IMR-90 (cell line): ENCODE data around the gene EED. TPM values are rescaled to one million over a fixed set of nuclear protein-coding genes. Genes with fewer than 3 reads are reported as not detected.

ENCODE experiments used
- ATAC-seq: fragments of 200-7000 bp; cut with Tn5 transposase; 2 replicates; pipeline ENCODE4 v1.9.1; 2020; ENCODE audit warnings: low read depth, mild to moderate bottlenecking, moderate library complexity
- BruUV-seq: library from RNA; stranded (reverse); fragments of 400-500 nt; replicated peaks from 2 replicates; lab custom pipeline; 2021; lab: Mats Ljungman, UMichigan
- CTCF ChIA-PET: fragments of 300-600 bp; formaldehyde crosslinking; extraction: SDS; loops from one replicate; lab custom pipeline; 2021; ENCODE audit warnings: antibody characterized with exemption; lab: Yijun Ruan, JAX
- POLR2A ChIA-PET: fragments of 300-600 bp; sonication (Branson Sonifier 250); formaldehyde crosslinking; loops from one replicate; lab custom pipeline; 2022; ENCODE audit warnings: antibody characterized with exemption; ENCODE audit not compliant: unreplicated experiment; lab: Charles Lee
- DNase-seq: peaks from one replicate; pipeline ENCODE4 v3.0.0; 2013
- H2AFZ ChIP-seq: replicated peaks from 2 replicates; pipeline ENCODE3; 2013; ENCODE audit warnings: low read length, mild to moderate bottlenecking; ENCODE audit not compliant: poor library complexity
- H2AK5ac ChIP-seq: 2 replicates; pipeline ENCODE4 v1.6.1; 2013; ENCODE audit warnings: low read depth, low read length, inconsistent platforms
- H2AK9ac ChIP-seq: replicated peaks from 2 replicates; pipeline ENCODE3; 2013; ENCODE audit warnings: mild to moderate bottlenecking, low read depth, low read length, moderate library complexity; ENCODE audit not compliant: poor library complexity
- H2BK120ac ChIP-seq: 2 replicates; pipeline ENCODE4 v1.6.1; 2013; ENCODE audit warnings: low read depth, low read length, inconsistent platforms
- H2BK15ac ChIP-seq: 3 replicates; pipeline ENCODE4 v1.6.1; 2013; ENCODE audit warnings: low read depth, low read length, inconsistent platforms
- H2BK20ac ChIP-seq: 2 replicates; pipeline ENCODE4 v1.6.1; 2013; ENCODE audit warnings: low read depth, mild to moderate bottlenecking, inconsistent platforms, low read length, moderate library complexity
- H2BK5ac ChIP-seq: 2 replicates; pipeline ENCODE4 v1.6.1; 2013; ENCODE audit warnings: mild to moderate bottlenecking, low read depth, low read length, inconsistent platforms; ENCODE audit not compliant: poor library complexity, severe bottlenecking
- H3K14ac ChIP-seq: replicated peaks from 2 replicates; pipeline ENCODE4 v1.6.1; 2013; ENCODE audit warnings: low read depth, low read length, inconsistent platforms
- H3K18ac ChIP-seq: 2 replicates; pipeline ENCODE4 v1.6.1; 2013; ENCODE audit warnings: low read depth, low read length, control low read depth
- H3K23ac ChIP-seq: 2 replicates; pipeline ENCODE4 v1.6.1; 2013; ENCODE audit warnings: low read depth, low read length, inconsistent platforms
- H3K27ac ChIP-seq: 2 replicates; pipeline ENCODE4 v1.5.1; 2013; ENCODE audit warnings: mild to moderate bottlenecking, control low read depth, low read length; ENCODE audit not compliant: insufficient read depth
- H3K27me3 ChIP-seq: 2 replicates; pipeline ENCODE4 v1.6.1; 2013; ENCODE audit warnings: low read length; ENCODE audit not compliant: control insufficient read depth, insufficient read depth
- H3K36me3 ChIP-seq: 2 replicates; pipeline ENCODE4 v1.6.1; 2013; ENCODE audit warnings: low read length, mixed read lengths; ENCODE audit not compliant: control insufficient read depth, insufficient read depth
- H3K4ac ChIP-seq: 2 replicates; pipeline ENCODE4 v1.6.1; 2013; ENCODE audit warnings: low read depth, low read length, inconsistent platforms
- H3K4me1 ChIP-seq: 2 replicates; pipeline ENCODE4 v1.6.1; 2013; ENCODE audit warnings: low read length, mixed read lengths; ENCODE audit not compliant: control insufficient read depth, insufficient read depth
- H3K4me2 ChIP-seq: 2 replicates; pipeline ENCODE4 v1.6.1; 2013; ENCODE audit warnings: low read depth, mild to moderate bottlenecking, control low read depth, low read length, moderate library complexity
- H3K4me3 ChIP-seq: 2 replicates; pipeline ENCODE4 v1.5.1; 2013; ENCODE audit warnings: low read depth, mild to moderate bottlenecking, control low read depth, low read length, moderate library complexity; ENCODE audit not compliant: insufficient read depth
- H3K56ac ChIP-seq: 2 replicates; pipeline ENCODE4 v1.6.1; 2013; ENCODE audit warnings: low read length, inconsistent platforms; ENCODE audit not compliant: insufficient read depth; ENCODE audit errors: extremely low read depth
- H3K79me1 ChIP-seq, 2 experiments: 2 replicates each; pipeline ENCODE4 v1.6.1; 2013; ENCODE audit warnings: low read length in 2 of 2, inconsistent platforms in 1 of 2, low read depth in 1 of 2
- H3K9ac ChIP-seq: 2 replicates; pipeline ENCODE4 v1.6.1; 2013; ENCODE audit warnings: low read depth, low read length, control low read depth
- H3K9me1 ChIP-seq: 2 replicates; pipeline ENCODE4 v1.6.1; 2013; ENCODE audit warnings: low read length, inconsistent platforms; ENCODE audit not compliant: insufficient read depth
- H3K9me3 ChIP-seq: 2 replicates; pipeline ENCODE4 v1.6.1; 2013; ENCODE audit warnings: low read length; ENCODE audit not compliant: control insufficient read depth, insufficient read depth
- H4K20me1 ChIP-seq: 2 replicates; pipeline ENCODE4 v1.6.1; 2013; ENCODE audit warnings: low read length, inconsistent platforms; ENCODE audit not compliant: insufficient read depth
- H4K5ac ChIP-seq: 2 replicates; pipeline ENCODE4 v1.6.1; 2013; ENCODE audit warnings: mild to moderate bottlenecking, low read depth, low read length, control low read depth
- H4K8ac ChIP-seq, 2 experiments: 2 replicates each; pipeline ENCODE4 v1.6.1; 2013; ENCODE audit warnings: low read depth in 2 of 2, low read length in 2 of 2, control low read depth in 1 of 2, inconsistent platforms in 1 of 2
- H4K91ac ChIP-seq: 2 replicates; pipeline ENCODE4 v1.6.1; 2013; ENCODE audit warnings: low read depth, low read length, inconsistent platforms; ENCODE audit not compliant: insufficient read depth
- MAFK ChIP-seq: IDR thresholded peaks from 2 replicates; pipeline ENCODE4 v1.6.1; 2012; ENCODE audit warnings: low read depth, low read length, improper control_type of control experiment
- MXI1 ChIP-seq: IDR thresholded peaks from 2 replicates; pipeline ENCODE4 v1.6.1; 2012; ENCODE audit warnings: low read depth, mild to moderate bottlenecking, low read length, moderate library complexity, borderline replicate concordance
- WGBS, 2 experiments: methylation state at CpG; one replicate each; pipeline versions ENCODE4 v1.1.5 to v1.1.7; 2013; ENCODE audit warnings: missing lambda C conversion rate in 2 of 2; ENCODE audit not compliant: insufficient read length in 1 of 2; ENCODE audit errors: extremely low coverage in 2 of 2; 5-methylcytosine and 5-hydroxymethylcytosine counted together
- dilution Hi-C: fragments of 300-500 bp; cut with HindIII; formaldehyde crosslinking; loops from one replicate; pipeline ENCODE4 v1.14.3; 2018; ENCODE audit warnings: low sequenced_read_pairs; ENCODE audit not compliant: unreplicated experiment
- in situ Hi-C: fragments of 300-500 bp; cut with MboI; formaldehyde crosslinking; loops from 3 replicates; pipeline ENCODE4 v1.14.3; 2019; ENCODE audit warnings: low sequenced_read_pairs, inconsistent platforms, mixed read lengths
- intact Hi-C: fragments of 100-400 bp; cut with micrococcal nuclease; formaldehyde crosslinking; loops from 2 replicates; pipeline ENCODE4 v1.10.0; 2022
- polyA plus RNA-seq, 3 experiments: library from polyadenylated mRNA; depleted of rRNA; stranded (reverse); fragments of >200 nt; gene quantifications; 2 replicates each; pipeline ENCODE4 v1.2.3, GENCODE V29; 2012; ENCODE audit warnings: low replicate concordance in 1 of 3
- total RNA-seq: library from RNA; depleted of rRNA; stranded (reverse); fragments of >200 nt; gene quantifications from 2 replicates; pipeline ENCODE4 v1.2.3, GENCODE V29; 2012

Gene EED
- total and polyA plus RNA-seq, 2 of the 4 experiments (the other 2 are of a cell fraction) = 11.1 to 11.5 TPM

DNA sequence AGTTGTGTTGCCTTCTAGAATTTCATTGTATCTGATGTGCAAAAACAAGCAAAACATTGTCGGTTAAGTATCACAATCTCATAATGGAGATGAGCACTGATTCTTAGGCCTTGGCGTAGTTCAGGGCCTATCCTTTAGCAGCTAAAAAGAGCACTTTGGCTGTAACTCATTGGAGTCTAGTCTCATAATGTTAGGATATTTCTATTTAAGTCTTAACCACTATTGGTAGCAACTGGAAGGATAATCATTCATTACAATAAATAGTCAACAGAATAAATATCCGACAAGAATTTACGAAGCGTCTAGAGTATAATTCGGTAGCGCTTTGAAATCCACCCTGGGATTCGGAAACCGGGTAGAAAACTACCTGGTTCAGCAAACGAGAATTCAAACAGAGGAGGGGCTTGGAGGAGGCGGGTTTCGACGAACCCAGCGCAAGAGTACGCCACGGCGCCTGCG lies 461 bp upstream of the EED start:
- peak; percentile 85 for ATAC-seq
- H4K20me1 ChIP-seq = peaks cover 32% of the 10 kb centered on the region
- H3K79me1 ChIP-seq = peaks cover 3 to 23% of the 10 kb centered on the region in 2 experiments; a peak in 3 of 4 replicates
- dilution Hi-C loops = no loop called here
- TF ChIP-seq MXI1 (no peak), MAFK (peak; percentile 30; the same call in 1 of the 2 replicates)
- peak overlapping the region; percentile 44; the same call in 1 of the 2 replicates for H3K9ac ChIP-seq
- POLR2A ChIA-PET = no interaction called here
- no peak overlapping the region for H2BK20ac ChIP-seq
- H3K23ac ChIP-seq = no peak overlapping the region
- no peak overlapping the region for H3K4ac ChIP-seq
- no TSS peak for BruUV-seq
- H3K36me3 ChIP-seq = no peaks in the 10 kb centered on the region
- H3K9me3 ChIP-seq = no peaks in the 10 kb centered on the region
- no peak overlapping the region for H4K91ac ChIP-seq
- H4K8ac ChIP-seq = peak overlapping the region; percentile 93 to 94
- CTCF ChIA-PET = interaction anchor here (0.5 to 1.5 kb wide), 2 partner anchors 24 to 51 kb away, joined by 3 read pairs; no protein-coding TSS in a partner anchor
- peak overlapping the region; percentile 40 for H2BK5ac ChIP-seq
- H3K4me2 ChIP-seq = peak overlapping the region; percentile 65
- peaks cover 3% of the 10 kb centered on the region for H3K9me1 ChIP-seq
- peaks cover 8% of the 10 kb centered on the region for H3K27me3 ChIP-seq
- no peak overlapping the region for H3K18ac ChIP-seq
- peak overlapping the region; percentile 99 for H2AFZ ChIP-seq
- H2AK5ac ChIP-seq = no peak overlapping the region
- peak overlapping the region; percentile 98; the same call in 1 of the 2 replicates for H2BK120ac ChIP-seq
- peak overlapping the region; percentile 73 for H3K4me3 ChIP-seq
- H3K56ac ChIP-seq = peak overlapping the region; percentile 99
- no peak overlapping the region; the same call in 2 of the 3 replicates for H2BK15ac ChIP-seq
- 0 out of 2 replicates have a peak overlapping the region, but pooled peaks have one; percentile 53 for H3K14ac ChIP-seq
- in situ Hi-C loops = no loop called here
- no peak overlapping the region for H3K27ac ChIP-seq
- 0% methylated on average over 7 of the region's 18 CpGs; no CpG with 5 or more reads in 1 of the 2 experiments for WGBS, 2 experiments
- H3K4me1 ChIP-seq = no peaks in the 10 kb centered on the region
- peak overlapping the region; percentile 79; the same call in 1 of the 2 replicates for H4K5ac ChIP-seq
- peak; percentile 84 for DNase-seq
- intact Hi-C loops = loop anchor here (2.0 kb wide), 1 partner anchor 177 kb away; no protein-coding TSS in a partner anchor
- H2AK9ac ChIP-seq = peak overlapping the region; percentile 95
